H1 (cell line): ENCODE results near the gene FKBP5. TPM values are rescaled to one million over a fixed set of nuclear protein-coding genes. Genes with fewer than 3 reads are reported as not detected.

Experiments used
- polyA plus RNA-seq, 7 experiments: library from polyadenylated mRNA; depleted of rRNA in 3 of 7; stranded (reverse) in 5 of 7; unstranded in 2 of 7; fragments of >200 nt in 5 of 7; fragments of 200-250 nt in 2 of 7; gene quantifications; 1 replicate in 5 of 7; 2 replicates in 1 of 7; 4 replicates in 1 of 7; pipeline versions ENCODE4 v1.2.1 to v1.2.3, GENCODE V29; 2011 to 2013; ENCODE audit warnings: missing spikeins in 2 of 7, mixed read lengths in 2 of 7
- total RNA-seq: library from RNA; stranded (reverse); fragmentation: NEBNext Ultra II Directional; extraction: Animal tissue kit (Norgen Biotek cat#: 25700); gene quantifications from 2 replicates; pipeline ENCODE4 v1.2.1, GENCODE V29; 2021
- TF ChIP-seq, protein P1 (sequence below): IDR thresholded peaks from 2 replicates; pipeline ENCODE4 v1.6.1; 2011; ENCODE audit warnings: low read length, improper control_type of control experiment

The FKBP5 gene
- total and polyA plus RNA-seq, 2 of the 8 experiments (the other 6 are each of a cell fraction or from before 2014, with no cell fraction given), result 14.3 to 40.4 TPM

DNA sequence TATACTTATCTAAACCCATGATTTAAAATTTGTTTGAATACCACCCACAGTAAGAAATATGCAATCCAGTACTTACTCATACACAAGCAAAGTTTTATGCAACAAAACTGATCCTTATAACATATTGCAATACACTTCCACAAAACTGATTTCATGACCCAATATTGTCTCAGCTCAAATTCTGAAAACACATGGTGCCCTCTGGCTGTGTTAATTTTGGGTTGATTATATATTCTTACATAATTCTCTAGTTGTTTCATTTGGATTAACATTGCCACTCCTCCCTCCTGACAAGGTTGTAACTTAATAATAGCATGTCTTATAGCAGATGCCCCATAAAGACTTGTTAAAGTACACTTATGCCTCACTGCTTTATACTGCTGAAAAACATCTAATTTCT, 103.1 kb downstream of the FKBP5 start (continued):
- TF ChIP-seq, protein P1, sequence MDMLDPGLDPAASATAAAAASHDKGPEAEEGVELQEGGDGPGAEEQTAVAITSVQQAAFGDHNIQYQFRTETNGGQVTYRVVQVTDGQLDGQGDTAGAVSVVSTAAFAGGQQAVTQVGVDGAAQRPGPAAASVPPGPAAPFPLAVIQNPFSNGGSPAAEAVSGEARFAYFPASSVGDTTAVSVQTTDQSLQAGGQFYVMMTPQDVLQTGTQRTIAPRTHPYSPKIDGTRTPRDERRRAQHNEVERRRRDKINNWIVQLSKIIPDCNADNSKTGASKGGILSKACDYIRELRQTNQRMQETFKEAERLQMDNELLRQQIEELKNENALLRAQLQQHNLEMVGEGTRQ, result no peak
- TF ChIP-seq, all 59 proteins: peak for 0
